H1 (cell line): ENCODE results near the gene DLEC1. TPM values are rescaled to one million over a fixed set of nuclear protein-coding genes. Genes with fewer than 3 reads are reported as not detected.

Experiments used
- CTCF ChIA-PET: fragments of 300-600 bp; sonication (Branson Sonifier 250); formaldehyde crosslinking; loops from one replicate; lab custom pipeline; 2021; ENCODE audit not compliant: partially characterized antibody; lab: Charles Lee
- POLR2A ChIA-PET: fragments of 300-600 bp; sonication (Branson Sonifier 250); formaldehyde crosslinking; loops from one replicate; lab custom pipeline; 2021; ENCODE audit warnings: inconsistent platforms; ENCODE audit not compliant: partially characterized antibody; lab: Charles Lee
- DNase-seq, 2 experiments: peaks; one replicate each; pipeline versions ENCODE4 v3.0.0 to v3.0.0-alpha.2; 2010 to 2022; ENCODE audit warnings: low spot score in 2 of 2, low read depth in 1 of 2, mixed read lengths in 1 of 2
- FAIRE-seq: peaks from 2 replicates; lab custom pipeline; 2011; peaks lifted over from hg19 to GRCh38; lab: Jason Lieb, UNC
- H2AFZ ChIP-seq: 2 replicates; pipeline ENCODE4 v1.8.1; 2012; ENCODE audit warnings: low read length, inconsistent platforms
- H2AK5ac ChIP-seq: 2 replicates; pipeline ENCODE4 v1.6.1; 2013; ENCODE audit warnings: low read depth, low read length
- H2BK120ac ChIP-seq: replicated peaks from 2 replicates; pipeline ENCODE3; 2013; ENCODE audit warnings: low read depth, low read length, inconsistent platforms
- H2BK12ac ChIP-seq: 2 replicates; pipeline ENCODE4 v1.6.1; 2013; ENCODE audit warnings: low read depth, low read length
- H2BK15ac ChIP-seq: 2 replicates; pipeline ENCODE4 v1.6.1; 2013; ENCODE audit warnings: low read length
- H2BK20ac ChIP-seq: 2 replicates; pipeline ENCODE4 v1.6.1; 2013; ENCODE audit warnings: low read length
- H2BK5ac ChIP-seq: 2 replicates; pipeline ENCODE4 v1.6.1; 2013; ENCODE audit warnings: low read depth, low read length
- H3K14ac ChIP-seq: 2 replicates; pipeline ENCODE4 v1.6.1; 2013; ENCODE audit warnings: inconsistent platforms; ENCODE audit not compliant: insufficient read length
- H3K18ac ChIP-seq: 2 replicates; pipeline ENCODE4 v1.6.1; 2013; ENCODE audit warnings: low read length; ENCODE audit errors: extremely low read depth
- H3K23ac ChIP-seq: 2 replicates; pipeline ENCODE4 v1.6.1; 2013; ENCODE audit warnings: inconsistent platforms; ENCODE audit not compliant: insufficient read length
- H3K23me2 ChIP-seq: 2 replicates; pipeline ENCODE4 v1.6.1; 2013; ENCODE audit warnings: low read depth, low read length
- H3K27ac ChIP-seq: 2 replicates; pipeline ENCODE4 v1.6.1; 2011; ENCODE audit warnings: low read depth, low read length, inconsistent platforms
- H3K27me3 ChIP-seq, 4 experiments: replicated peaks in 1 of 4; 1 replicate in 1 of 4; 2 replicates in 3 of 4; pipeline versions ENCODE4 v1.6.1 to v1.8.1; 2011 to 2013; ENCODE audit warnings: low read length in 3 of 4, mild to moderate bottlenecking in 3 of 4, inconsistent platforms in 2 of 4, mixed read lengths in 2 of 4, moderate library complexity in 1 of 4; ENCODE audit not compliant: control insufficient read depth in 3 of 4, insufficient read depth in 3 of 4; ENCODE audit errors: extremely low read depth in 1 of 4
- H3K36me3 ChIP-seq, 4 experiments: 2 replicates each; pipeline versions ENCODE4 v1.6.1 to v1.8.1; 2011 to 2013; ENCODE audit warnings: mild to moderate bottlenecking in 4 of 4, low read length in 3 of 4, moderate library complexity in 2 of 4, control low read depth in 1 of 4, inconsistent platforms in 1 of 4; ENCODE audit not compliant: insufficient read depth in 4 of 4, control insufficient read depth in 2 of 4
- H3K4ac ChIP-seq: replicated peaks from 2 replicates; pipeline ENCODE3; 2013; ENCODE audit warnings: low read length, low read depth, mixed read lengths, inconsistent platforms; ENCODE audit not compliant: insufficient read length
- H3K4me1 ChIP-seq, 4 experiments: replicated peaks in 1 of 4; 1 replicate in 1 of 4; 2 replicates in 3 of 4; pipeline versions ENCODE4 v1.6.1 to v1.8.1; 2011 to 2013; ENCODE audit warnings: low read length in 3 of 4, inconsistent platforms in 2 of 4, mixed read lengths in 1 of 4; ENCODE audit not compliant: insufficient read depth in 4 of 4, control insufficient read depth in 3 of 4
- H3K4me2 ChIP-seq, 2 experiments: 2 replicates each; pipeline versions ENCODE4 v1.6.1 to v1.8.1; 2011 to 2013; ENCODE audit warnings: low read depth in 2 of 2, low read length in 2 of 2, control low read depth in 1 of 2, inconsistent platforms in 1 of 2, mild to moderate bottlenecking in 1 of 2; ENCODE audit not compliant: insufficient read depth in 1 of 2
- H3K4me3 ChIP-seq, 4 experiments: fragments of 200-600, 300-600 bp in 1 of 4; sonication (generic), shearing (Covaris generic), sonication (Bioruptor Twin) in 1 of 4; 2 replicates each; pipeline versions ENCODE4 v1.5.1 to v1.8.1; 2011 to 2016; ENCODE audit warnings: low read length in 4 of 4, low read depth in 3 of 4, control low read depth in 2 of 4, inconsistent platforms in 2 of 4, mild to moderate bottlenecking in 2 of 4, mixed read lengths in 1 of 4, moderate library complexity in 1 of 4; ENCODE audit not compliant: insufficient read depth in 2 of 4; ENCODE audit errors: extremely low read depth in 1 of 4
- H3K56ac ChIP-seq: replicated peaks from 2 replicates; pipeline ENCODE3; 2013; ENCODE audit warnings: low read depth, mild to moderate bottlenecking, mixed read lengths, low read length, inconsistent platforms; ENCODE audit not compliant: insufficient read length
- H3K79me1 ChIP-seq: 2 replicates; pipeline ENCODE4 v1.6.1; 2013; ENCODE audit warnings: low read depth, low read length, control low read depth
- H3K79me2 ChIP-seq, 2 experiments: 2 replicates each; pipeline versions ENCODE4 v1.6.1 to v1.8.1; 2012 to 2013; ENCODE audit warnings: low read length in 2 of 2, mild to moderate bottlenecking in 2 of 2, inconsistent platforms in 1 of 2; ENCODE audit not compliant: insufficient read depth in 2 of 2, control insufficient read depth in 1 of 2
- H3K9ac ChIP-seq, 4 experiments: replicated peaks in 1 of 4; 1 replicate in 1 of 4; 2 replicates in 3 of 4; pipeline versions ENCODE4 v1.6.1 to v1.8.1; 2011 to 2013; ENCODE audit warnings: low read depth in 3 of 4, low read length in 3 of 4, control low read depth in 2 of 4, mild to moderate bottlenecking in 2 of 4, moderate library complexity in 2 of 4, inconsistent platforms in 1 of 4; ENCODE audit errors: extremely low read depth in 1 of 4
- H3K9me3 ChIP-seq, 2 experiments: 2 replicates each; pipeline versions ENCODE4 v1.6.1 to v1.8.1; 2012 to 2013; ENCODE audit warnings: mild to moderate bottlenecking in 2 of 2, moderate library complexity in 2 of 2, control low read depth in 1 of 2, inconsistent platforms in 1 of 2, low read depth in 1 of 2, low read length in 1 of 2, mixed read lengths in 1 of 2; ENCODE audit not compliant: insufficient read depth in 2 of 2
- H4K20me1 ChIP-seq, 2 experiments: replicated peaks in 1 of 2; 2 replicates each; pipeline versions ENCODE3 to v1.8.1; 2011 to 2013; ENCODE audit warnings: inconsistent platforms in 2 of 2, low read length in 2 of 2, mild to moderate bottlenecking in 1 of 2; ENCODE audit not compliant: insufficient read depth in 2 of 2, control insufficient read depth in 1 of 2
- H4K5ac ChIP-seq: 2 replicates; pipeline ENCODE4 v1.6.1; 2013; ENCODE audit warnings: low read length, low read depth, mixed read lengths, inconsistent platforms; ENCODE audit not compliant: insufficient read length
- H4K8ac ChIP-seq: 2 replicates; pipeline ENCODE4 v1.8.0; 2013; ENCODE audit warnings: mild to moderate bottlenecking, moderate library complexity, low read length, inconsistent platforms; ENCODE audit not compliant: insufficient read depth; ENCODE audit errors: extremely low read depth
- H4K91ac ChIP-seq: replicated peaks from 2 replicates; pipeline ENCODE3; 2013; ENCODE audit warnings: low read length, mixed read lengths, inconsistent platforms; ENCODE audit not compliant: insufficient read length
- ATF2 ChIP-seq: IDR thresholded peaks from 2 replicates; pipeline ENCODE4 v1.6.1; 2012; ENCODE audit warnings: low read length, inconsistent platforms
- CBX5 ChIP-seq: fragments of 300-800, 300-1000 bp; sonication (generic); IDR thresholded peaks from 2 replicates; pipeline ENCODE4 v1.7.1; 2016; ENCODE audit warnings: antibody characterized with exemption, low read length, low read depth
- CHD2 ChIP-seq: IDR thresholded peaks from 2 replicates; pipeline ENCODE4 v1.6.1; 2012; ENCODE audit warnings: low read length, improper control_type of control experiment
- CTBP2 ChIP-seq: IDR thresholded peaks from 2 replicates; pipeline ENCODE4 v1.7.0; 2011; ENCODE audit warnings: borderline replicate concordance, mild to moderate bottlenecking, moderate library complexity, mixed read lengths, low read length; ENCODE audit not compliant: insufficient read depth, insufficient read length
- KDM4A ChIP-seq: IDR thresholded peaks from one replicate; pipeline ENCODE4 v1.7.1; 2012; ENCODE audit warnings: low read depth, mild to moderate bottlenecking, moderate library complexity, low read length, inconsistent platforms; ENCODE audit not compliant: severe bottlenecking
- MAX ChIP-seq: IDR thresholded peaks from 2 replicates; pipeline ENCODE4 v1.6.1; 2012; ENCODE audit warnings: inconsistent platforms
- POU5F1 ChIP-seq: IDR thresholded peaks from 2 replicates; pipeline ENCODE4 v1.6.1; 2011; ENCODE audit warnings: low read depth, mild to moderate bottlenecking, low read length, moderate library complexity
- TAF1 ChIP-seq: IDR thresholded peaks from 2 replicates; pipeline ENCODE4 v1.6.1; 2011; ENCODE audit warnings: mild to moderate bottlenecking, low read depth, low read length
- TCF12 ChIP-seq: IDR thresholded peaks from 2 replicates; pipeline ENCODE4 v1.6.1; 2011; ENCODE audit warnings: low read depth, mild to moderate bottlenecking, low read length
- WGBS, 2 experiments: shearing (Covaris generic) in 1 of 2; methylation state at CpG; one replicate each; pipeline versions ENCODE4 v1.1.6 to v1.1.7; 2013 to 2015; ENCODE audit warnings: low lambda C conversion rate in 2 of 2, mixed read lengths in 2 of 2, inconsistent platforms in 1 of 2, low coverage in 1 of 2, missing lambda C conversion rate in 1 of 2; ENCODE audit not compliant: insufficient replicate concordance in 2 of 2, insufficient coverage in 1 of 2, insufficient read length in 1 of 2; ENCODE audit errors: extremely low coverage in 1 of 2, missing lambda C conversion rate in 1 of 2; 5-methylcytosine and 5-hydroxymethylcytosine counted together
- polyA plus RNA-seq, 7 experiments: library from polyadenylated mRNA; depleted of rRNA in 3 of 7; stranded (reverse) in 5 of 7; unstranded in 2 of 7; fragments of >200 nt in 5 of 7; fragments of 200-250 nt in 2 of 7; gene quantifications; 1 replicate in 5 of 7; 2 replicates in 1 of 7; 4 replicates in 1 of 7; pipeline versions ENCODE4 v1.2.1 to v1.2.3, GENCODE V29; 2011 to 2013; ENCODE audit warnings: missing spikeins in 2 of 7, mixed read lengths in 2 of 7
- total RNA-seq: library from RNA; stranded (reverse); fragmentation: NEBNext Ultra II Directional; extraction: Animal tissue kit (Norgen Biotek cat#: 25700); gene quantifications from 2 replicates; pipeline ENCODE4 v1.2.1, GENCODE V29; 2021

Gene DLEC1
- total and polyA plus RNA-seq, 2 of the 8 experiments (the other 6 are each of a cell fraction or from before 2014, with no cell fraction given), result 0.26 to 0.76 TPM

GRCh38 chr3:38164952-38165721 is 126.1 kb downstream of the DLEC1 start, which contains the start of gene OXSR1:
Gene OXSR1, plus strand, starts transcription at chr3:38165537. Its CDS starts 340 bp downstream, at chr3:38165877.
- H2BK5ac ChIP-seq, result peak within 1 kb of the TSS; percentile 97
- no peaks in the 10 kb centered on the region; the same call in 1 of the 2 replicates for H3K79me1 ChIP-seq
- 1% methylated on average over 53 of the region's 57 CpGs; no CpG with 5 or more reads in 1 of the 2 experiments for WGBS, 2 experiments
- peak within 1 kb of the TSS; percentile 100 for H4K5ac ChIP-seq
- no peak within 1 kb of the TSS for H3K23ac ChIP-seq
- H3K4me1 ChIP-seq, result peaks cover 0 to 2% (median 0%) of the 10 kb centered on the region in 4 experiments; a peak in 3 of 7 replicates
- ChIA-PET CTCF (interaction anchor here (1.0 to 3.2 kb wide), 7 partner anchors 14 to 844 kb away, joined by 3 to 11 read pairs (median 4); partner anchors contain the start of gene ACAA1), POLR2A (interaction anchor here (0.8 to 4.1 kb wide), 13 partner anchors 9 to 181 kb away, joined by 3 to 38 read pairs (median 3); partner anchors contain the start of genes ACAA1, MYD88 and XYLB)
- peak; percentile 76 for FAIRE-seq
- no peak within 1 kb of the TSS for H2AK5ac ChIP-seq
- peak within 1 kb of the TSS; percentile 91 to 94 for H3K4me2 ChIP-seq
- peak within 1 kb of the TSS; percentile 83 to 98 (median 94) for H3K9ac ChIP-seq
- H2AFZ ChIP-seq, result peak within 1 kb of the TSS; percentile 100
- H3K36me3 ChIP-seq, result no peaks in the 10 kb centered on the region
- H3K23me2 ChIP-seq, result peaks cover 14% of the 10 kb centered on the region; the same call in 1 of the 2 replicates
- no peaks in the 10 kb centered on the region for H3K9me3 ChIP-seq
- peak within 1 kb of the TSS; percentile 99; the same call in 1 of the 2 replicates for H4K8ac ChIP-seq
- H2BK120ac ChIP-seq, result peak within 1 kb of the TSS; percentile 59
- H4K20me1 ChIP-seq, result peaks cover 0 to 6% of the 10 kb centered on the region in 2 experiments
- H3K14ac ChIP-seq, result peak within 1 kb of the TSS; percentile 6
- H2BK12ac ChIP-seq, result peak within 1 kb of the TSS; percentile 94
- peak within 1 kb of the TSS; percentile 36; the same call in 1 of the 2 replicates for H2BK20ac ChIP-seq
- H3K56ac ChIP-seq, result peak within 1 kb of the TSS; percentile 84
- H3K79me2 ChIP-seq, result peaks cover 18 to 42% of the 10 kb centered on the region in 2 experiments
- H4K91ac ChIP-seq, result peak within 1 kb of the TSS; percentile 97
- peak; percentile 92 to 98 for DNase-seq
- H3K27me3 ChIP-seq, result no peaks in the 10 kb centered on the region
- peak within 1 kb of the TSS; percentile 16; the same call in 1 of the 2 replicates for H2BK15ac ChIP-seq
- H3K27ac ChIP-seq, result peak within 1 kb of the TSS; percentile 99
- H3K4ac ChIP-seq, result peak within 1 kb of the TSS; percentile 49
- H3K4me3 ChIP-seq, result peak within 1 kb of the TSS; percentile 75 to 90 (median 86)
- H3K18ac ChIP-seq, result peak within 1 kb of the TSS; percentile 95
- no peak for TF ChIP-seq POU5F1
- no peak for TF ChIP-seq CBX5
- TF ChIP-seq TAF1, result peak; percentile 73
- no peak for TF ChIP-seq CTBP2
- TF ChIP-seq CHD2, result peak; percentile 79
- peak; percentile 56 for TF ChIP-seq MAX
- no peak for TF ChIP-seq TCF12
- TF ChIP-seq KDM4A, result peak; percentile 73
- TF ChIP-seq ATF2, result no peak; the same call in 1 of the 2 replicates
